Right kidney (tissue), 1 donor: Measurements from ENCODE around the gene TENM3.
A peak's percentile ranks its signal among the peaks of the same experiment; 100 is the strongest.

Experiments
- DNase-seq: peaks from one replicate; pipeline ENCODE4 v3.0.0-alpha.2; 2016

The TENM3 gene

GRCh38 chr4:182629096-182629495 is 385.9 kb downstream of the TENM3 start:
- DNase-seq = no peak

- DNase-seq = no peak
Observed at GRCh38 chr4:182640491-182640890, 397.3 kb downstream of the TENM3 start.

GRCh38 chr4:182640932-182641331 is 397.7 kb downstream of the TENM3 start:
- no peak for DNase-seq

GRCh38 chr4:182642831-182643230 is 399.6 kb downstream of the TENM3 start:
- no peak for DNase-seq

GRCh38 chr4:182643801-182644682 is 400.8 kb downstream of the TENM3 start:
- no peak for DNase-seq

GRCh38 chr4:182644683-182645050 is 401.5 kb downstream of the TENM3 start:
- no peak for DNase-seq

- no peak for DNase-seq
Observed at GRCh38 chr4:182645511-182645910, 402.3 kb downstream of the TENM3 start.

- DNase-seq = no peak
Observed at GRCh38 chr4:182647646-182648300, 404.6 kb downstream of the TENM3 start.

- no peak for DNase-seq
Observed at GRCh38 chr4:182648766-182649165, 405.6 kb downstream of the TENM3 start.

- DNase-seq = no peak
Observed at GRCh38 chr4:182649698-182650477, 406.7 kb downstream of the TENM3 start.

- no peak for DNase-seq
Observed at GRCh38 chr4:182653596-182653995, 410.4 kb downstream of the TENM3 start.

GRCh38 chr4:182655340-182655739 is 412.1 kb downstream of the TENM3 start:
- DNase-seq = no peak

- no peak for DNase-seq
Observed at GRCh38 chr4:182662551-182662950, 419.3 kb downstream of the TENM3 start.

GRCh38 chr4:182671231-182671630 is 428.0 kb downstream of the TENM3 start:
- no peak for DNase-seq

- no peak for DNase-seq
Observed at GRCh38 chr4:182671749-182672148, 428.5 kb downstream of the TENM3 start.

- no peak for DNase-seq
Observed at GRCh38 chr4:182678590-182678989, 435.4 kb downstream of the TENM3 start.

GRCh38 chr4:182679533-182679932 is 436.3 kb downstream of the TENM3 start:
- no peak for DNase-seq

- DNase-seq = peak; percentile 15
Observed at GRCh38 chr4:182680234-182680653, 437.0 kb downstream of the TENM3 start.

GRCh38 chr4:182683661-182684060 is 440.5 kb downstream of the TENM3 start:
- no peak for DNase-seq

- DNase-seq = no peak
Observed at GRCh38 chr4:182684796-182685195, 441.6 kb downstream of the TENM3 start.

GRCh38 chr4:182688081-182688480 is 444.9 kb downstream of the TENM3 start:
- no peak for DNase-seq

GRCh38 chr4:182694551-182694950 is 451.3 kb downstream of the TENM3 start:
- DNase-seq = no peak

GRCh38 chr4:182695009-182695408 is 451.8 kb downstream of the TENM3 start:
- DNase-seq = no peak
